ENCODE measurements around the gene MEGF10.

The MEGF10 gene

GRCh38 chr5:127369796-127370195 is 79.2 kb downstream of the MEGF10 start:
- no peak for DNase-seq (ENCODE audit: low read depth)

DNA sequence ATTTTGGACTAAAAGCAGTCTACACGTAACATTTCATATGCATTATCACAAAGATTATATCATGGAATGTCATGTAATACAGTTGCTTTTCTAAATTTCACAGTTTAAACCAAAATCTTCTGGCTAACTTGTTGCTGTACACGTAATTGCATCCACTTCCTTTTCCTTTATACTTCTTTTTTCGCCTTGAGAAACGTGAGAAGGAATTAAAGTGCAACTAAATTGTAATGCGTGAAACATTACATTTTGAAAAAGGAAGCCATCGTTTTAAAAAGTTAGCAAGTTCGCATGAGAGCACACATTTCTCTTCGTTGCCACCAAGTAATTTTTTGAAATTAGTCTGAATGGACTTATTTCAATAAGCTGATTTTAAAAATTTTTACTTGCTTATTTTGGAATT is 80.0 kb downstream of the MEGF10 start:
- DNase-seq (ENCODE audit: low read depth), result no peak

- no peak for DNase-seq (ENCODE audit: low read depth)
These were observed 83.4 kb downstream of the MEGF10 start for GRCh38 chr5:127373858-127374491.

DNA sequence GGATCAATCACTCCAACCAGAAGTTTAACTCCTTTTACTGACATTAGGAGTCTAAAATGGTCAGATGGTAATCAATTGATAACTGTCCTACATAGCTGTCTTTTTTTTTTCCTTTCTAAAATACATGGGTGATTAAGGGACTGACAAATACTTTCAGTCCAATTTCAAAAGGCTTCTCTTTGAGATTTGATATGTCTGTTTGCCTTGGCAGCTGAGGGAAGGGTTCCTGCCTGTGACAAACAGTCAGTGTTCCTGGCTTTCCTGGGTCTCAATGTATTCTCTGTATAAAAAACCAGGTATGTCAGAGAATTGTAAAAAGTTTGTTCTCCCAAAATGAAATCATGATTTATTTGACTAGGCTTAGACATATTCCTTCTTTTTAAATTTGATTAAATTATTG is 84.5 kb downstream of the MEGF10 start:
- DNase-seq (ENCODE audit: low read depth), result no peak

DNA sequence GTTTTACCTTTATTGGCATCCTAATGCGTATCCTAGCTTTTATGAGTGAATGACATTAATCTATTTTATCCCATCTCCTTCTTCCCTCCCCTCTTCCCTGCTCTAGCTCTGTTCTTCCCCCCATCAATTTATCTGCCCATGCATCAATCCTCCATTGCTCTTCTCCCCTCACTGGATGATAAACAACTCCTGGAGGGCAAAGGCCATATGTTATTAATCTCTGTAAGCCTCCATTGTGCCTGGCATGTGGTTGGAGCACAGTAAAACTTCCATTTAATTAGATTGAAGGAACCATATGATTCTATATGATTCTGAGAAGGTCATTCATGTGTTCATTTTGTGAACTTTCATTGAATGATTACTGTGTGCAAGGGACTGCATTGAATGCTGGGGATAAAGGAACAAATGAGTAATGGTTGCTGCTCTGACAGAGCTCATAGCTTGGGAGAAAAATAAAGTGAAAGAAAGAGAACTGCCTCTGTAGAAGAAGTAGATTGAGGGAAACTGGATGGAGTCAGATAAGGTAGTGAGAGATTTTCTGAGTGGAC is 85.0 kb downstream of the MEGF10 start:
- DNase-seq (ENCODE audit: low read depth), result no peak

GRCh38 chr5:127377651-127378050 is 87.1 kb downstream of the MEGF10 start:
- DNase-seq (ENCODE audit: low read depth), result no peak

- no peak for DNase-seq (ENCODE audit: low read depth)
These were observed 95.3 kb downstream of the MEGF10 start for GRCh38 chr5:127385936-127386335.

DNA sequence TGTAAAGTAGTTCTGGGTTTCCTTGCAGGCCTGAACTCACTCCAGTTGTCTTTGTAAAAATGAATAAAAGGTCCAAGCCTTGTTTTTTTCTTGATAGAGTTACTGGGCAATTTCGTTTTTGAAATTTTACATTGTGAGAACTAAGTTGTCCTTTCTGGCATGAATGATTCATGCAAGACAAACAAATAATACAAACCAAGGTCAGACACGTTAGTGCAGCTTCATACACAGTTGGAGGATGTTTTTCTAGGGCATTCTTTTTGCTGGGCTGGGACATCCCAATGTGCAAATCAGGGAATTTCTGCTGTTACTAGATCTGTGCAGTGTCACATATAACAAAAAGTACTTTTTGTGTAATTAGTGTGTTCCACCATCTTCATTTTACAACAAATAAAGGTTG is 96.0 kb downstream of the MEGF10 start:
- no peak for DNase-seq (ENCODE audit: low read depth)

DNA sequence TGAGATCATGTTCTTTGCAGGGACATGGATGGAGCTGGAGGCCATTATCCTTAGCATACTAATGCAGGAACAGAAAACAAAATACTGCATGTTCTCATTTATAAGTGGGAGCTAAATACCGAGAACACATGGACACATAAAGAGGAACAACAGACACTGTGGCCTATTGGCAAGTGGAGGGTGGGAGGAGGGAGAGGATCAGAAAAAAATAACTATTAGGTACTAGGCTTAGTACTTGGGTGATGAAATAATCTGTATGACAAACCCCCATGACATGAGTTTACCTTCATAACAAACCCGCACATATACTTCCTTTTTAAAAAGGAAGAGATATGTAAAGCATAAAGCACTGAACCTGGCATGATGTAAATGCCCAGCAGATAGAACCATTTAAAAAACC is 99.0 kb downstream of the MEGF10 start:
- no peak for DNase-seq (ENCODE audit: low read depth)

DNA sequence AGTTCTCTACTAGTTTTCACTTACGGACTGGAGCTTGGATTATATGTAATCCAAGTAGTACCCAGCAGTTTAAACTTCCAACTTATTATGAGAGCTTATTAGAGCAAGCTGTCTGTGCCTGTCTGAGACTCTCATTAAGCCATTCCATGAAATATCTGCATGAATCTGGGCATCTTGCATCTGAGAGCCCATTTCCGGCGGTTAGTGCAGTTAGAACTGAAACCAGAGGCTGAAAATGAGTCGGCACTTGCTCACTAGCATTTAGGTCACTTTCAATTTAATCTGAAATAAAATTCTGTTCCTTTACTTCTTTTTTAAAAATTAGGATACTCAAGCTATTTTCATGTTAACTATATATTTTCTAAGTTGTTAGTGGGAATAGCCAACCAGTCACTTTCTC is 102.2 kb downstream of the MEGF10 start:
- DNase-seq (ENCODE audit: low read depth), result no peak

DNA sequence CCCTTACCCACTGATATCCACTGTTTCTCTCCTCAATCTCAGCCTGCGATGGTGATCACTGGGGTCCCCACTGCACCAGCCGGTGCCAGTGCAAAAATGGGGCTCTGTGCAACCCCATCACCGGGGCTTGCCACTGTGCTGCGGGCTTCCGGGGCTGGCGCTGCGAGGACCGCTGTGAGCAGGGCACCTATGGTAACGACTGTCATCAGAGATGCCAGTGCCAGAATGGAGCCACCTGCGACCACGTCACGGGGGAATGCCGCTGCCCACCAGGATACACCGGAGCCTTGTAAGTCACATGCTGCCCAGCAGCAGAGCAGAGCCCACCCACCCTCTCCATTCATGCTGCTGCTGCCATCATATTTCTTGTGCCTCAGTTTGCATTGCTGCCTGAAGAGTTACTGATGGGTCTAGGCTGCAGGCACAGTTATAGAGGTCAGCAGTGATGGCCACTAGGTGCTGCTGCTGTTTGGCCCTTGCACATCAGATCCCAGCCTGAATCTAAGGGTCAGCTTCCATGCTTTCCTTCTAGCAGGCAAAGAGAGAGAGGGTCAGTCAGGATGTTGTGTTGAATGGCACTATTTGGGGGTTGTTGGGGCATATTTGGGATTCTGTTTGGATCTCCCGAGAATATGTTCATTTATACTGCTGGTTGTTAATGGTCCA is 106.0 kb downstream of the MEGF10 start:
- no peak for DNase-seq (ENCODE audit: low read depth)

- DNase-seq (ENCODE audit: low read depth), result no peak
These were observed 107.9 kb downstream of the MEGF10 start for GRCh38 chr5:127398508-127398907.

GRCh38 chr5:127399068-127399467 is 108.5 kb downstream of the MEGF10 start:
- no peak for DNase-seq (ENCODE audit: low read depth)

DNA sequence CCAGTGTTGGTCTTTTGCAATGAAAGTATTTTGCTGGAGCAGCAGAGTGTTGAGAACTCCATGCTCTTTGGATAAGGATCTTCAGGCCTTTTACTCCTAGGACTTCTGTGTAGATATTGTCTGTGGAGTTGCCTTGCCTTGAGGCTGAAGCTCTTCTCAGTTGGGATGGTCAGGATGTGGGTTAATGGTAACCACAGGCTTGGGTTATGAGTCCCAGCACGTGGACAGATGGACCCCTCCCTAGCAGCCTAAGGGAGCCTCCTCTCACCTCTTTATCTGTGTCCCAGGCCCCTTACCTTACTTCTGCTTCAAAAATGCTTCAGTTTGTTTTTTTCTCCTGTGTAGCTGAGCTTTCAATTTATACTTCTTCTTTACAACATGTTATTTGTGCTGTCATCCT is 109.9 kb downstream of the MEGF10 start:
- no peak for DNase-seq (ENCODE audit: low read depth)

GRCh38 chr5:127400946-127401670 is 110.5 kb downstream of the MEGF10 start:
- no peak for DNase-seq (ENCODE audit: low read depth)

GRCh38 chr5:127402361-127402760 is 111.8 kb downstream of the MEGF10 start:
- no peak for DNase-seq (ENCODE audit: low read depth)

DNA sequence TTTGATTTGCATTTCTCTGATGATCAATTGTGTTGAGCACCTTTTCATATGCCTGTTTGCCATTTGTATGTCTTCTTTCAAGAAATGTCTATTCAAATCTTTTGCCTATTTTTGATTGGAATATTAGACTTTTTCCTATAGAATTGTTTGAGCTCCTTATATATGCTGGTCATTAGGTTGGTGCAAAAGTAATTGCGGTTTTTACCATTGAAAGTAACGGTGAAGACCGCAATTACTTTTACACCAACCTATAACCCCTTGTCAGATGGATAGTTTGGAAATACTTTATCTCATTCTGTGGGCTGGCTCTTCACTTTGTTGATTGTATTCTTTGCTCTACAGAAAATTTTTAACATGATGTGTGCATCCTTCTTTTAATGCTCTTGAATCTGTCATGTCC is 113.6 kb downstream of the MEGF10 start:
- no peak for DNase-seq (ENCODE audit: low read depth)

GRCh38 chr5:127406326-127407121 is 115.9 kb downstream of the MEGF10 start:
- no peak for DNase-seq (ENCODE audit: low read depth)

- no peak for DNase-seq (ENCODE audit: low read depth)
These were observed 118.8 kb downstream of the MEGF10 start for GRCh38 chr5:127409246-127409917.

DNA sequence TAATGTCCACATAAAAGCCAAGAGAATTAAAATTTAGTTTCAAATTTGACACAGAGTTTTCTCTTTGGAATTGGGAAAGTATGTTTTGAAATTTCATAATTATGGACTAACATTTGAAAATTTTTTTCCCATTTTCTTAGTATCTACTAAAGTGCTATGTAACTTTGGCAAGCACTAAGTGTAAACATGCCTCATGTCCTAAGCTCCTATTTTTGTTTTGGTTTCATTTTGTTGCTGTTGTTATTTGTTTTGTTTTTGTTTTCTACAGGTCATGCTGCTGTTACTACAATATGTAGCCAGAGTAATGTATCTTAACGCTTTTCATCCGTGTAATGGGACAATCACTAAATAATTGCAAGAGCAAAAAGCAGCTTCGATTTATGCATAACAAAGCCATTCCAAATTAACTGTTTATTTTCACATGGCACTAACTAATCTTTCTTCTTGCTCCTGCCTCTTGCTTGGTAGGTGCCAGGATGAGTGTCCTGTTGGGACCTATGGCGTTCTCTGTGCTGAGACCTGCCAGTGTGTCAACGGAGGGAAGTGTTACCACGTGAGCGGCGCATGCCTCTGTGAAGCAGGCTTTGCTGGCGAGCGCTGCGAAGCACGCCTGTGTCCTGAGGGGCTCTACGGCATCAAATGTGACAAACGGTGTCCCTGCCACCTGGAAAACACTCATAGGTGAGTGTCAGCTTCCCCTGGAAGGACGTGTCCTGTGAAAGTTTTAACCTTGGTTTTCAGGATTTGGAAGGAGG is 119.5 kb downstream of the MEGF10 start:
- DNase-seq (ENCODE audit: low read depth), result no peak

- no peak for DNase-seq (ENCODE audit: low read depth)
These were observed 120.4 kb downstream of the MEGF10 start for GRCh38 chr5:127410959-127411358.
